LNCAP (cell line): ENCODE data around the gene TMEM87B.

ENCODE experiments used
- CTCF ChIP-seq: fragments of 450-650 bp; IDR thresholded peaks from 2 replicates; pipeline ENCODE4 v1.5.1; 2017; ENCODE audit warnings: mild to moderate bottlenecking

Gene TMEM87B

GRCh38 chr2:112153179-112153490 lies 98.1 kb downstream of the TMEM87B start:
- no peak for TF ChIP-seq CTCF

- no peak for TF ChIP-seq CTCF
These were observed 98.4 kb downstream of the TMEM87B start for GRCh38 chr2:112153501-112153900.

- TF ChIP-seq CTCF = no peak
These were observed 99.4 kb downstream of the TMEM87B start for GRCh38 chr2:112154246-112155117.

GRCh38 chr2:112155331-112156151 lies 100.5 kb downstream of the TMEM87B start:
- no peak for TF ChIP-seq CTCF

GRCh38 chr2:112156152-112156986 lies 101.3 kb downstream of the TMEM87B start:
- no peak for TF ChIP-seq CTCF

- TF ChIP-seq CTCF = no peak
These were observed 102.4 kb downstream of the TMEM87B start for GRCh38 chr2:112157472-112157871.

- TF ChIP-seq CTCF = no peak
These were observed 104.4 kb downstream of the TMEM87B start for GRCh38 chr2:112159454-112159921.
